ENCODE measurements around the gene KISS1. TPM values are rescaled to one million over a fixed set of nuclear protein-coding genes. Genes with fewer than 3 reads are reported as not detected.

The KISS1 gene
- total RNA-seq, 1 donor from 2014 or later: 0.60 TPM

GRCh38 chr1:204152310-204153044, 43.8 kb downstream of the KISS1 start:
- H3K4me3 Mint-ChIP-seq: peak overlapping the region; percentile 69
- H3K9me3 Mint-ChIP-seq: no peaks in the 10 kb centered on the region
- H3K27ac Mint-ChIP-seq: no peak overlapping the region
- H3K36me3 Mint-ChIP-seq: no peaks in the 10 kb centered on the region
- no peak for TF ChIP-seq CTCF (IDR thresholded peaks at IDR 0.05; ENCODE audit: unreplicated experiment)
- peaks cover 4% of the 10 kb centered on the region for H3K4me1 Mint-ChIP-seq
- peaks cover 9% of the 10 kb centered on the region for H3K27me3 Mint-ChIP-seq (ENCODE audit: low read depth)
- DNase-seq (ENCODE audit: low spot score in 2 of 2, unreplicated experiment in 2 of 2): no peak

GRCh38 chr1:204151552-204152309, 44.6 kb downstream of the KISS1 start, which contains the start of gene ETNK2:
TSS of gene ETNK2 (minus strand) at chr1:204152044. CDS start at chr1:204151852, 192 bp downstream.
- no peak within 1 kb of the TSS for H3K27ac Mint-ChIP-seq
- no peaks in the 10 kb centered on the region for H3K36me3 Mint-ChIP-seq
- no peak for TF ChIP-seq CTCF (IDR thresholded peaks at IDR 0.05; ENCODE audit: unreplicated experiment)
- peak within 1 kb of the TSS; percentile 69 for H3K4me3 Mint-ChIP-seq
- DNase-seq (ENCODE audit: low spot score in 2 of 2, unreplicated experiment in 2 of 2): peak; percentile 50 to 76
- peaks cover 4% of the 10 kb centered on the region for H3K27me3 Mint-ChIP-seq (ENCODE audit: low read depth)
- H3K4me1 Mint-ChIP-seq: peaks cover 4% of the 10 kb centered on the region
- H3K9me3 Mint-ChIP-seq: no peaks in the 10 kb centered on the region

GRCh38 chr1:204150702-204151551, 45.4 kb downstream of the KISS1 start:
- no peak for TF ChIP-seq CTCF (IDR thresholded peaks at IDR 0.05; ENCODE audit: unreplicated experiment)
- peaks cover 4% of the 10 kb centered on the region for H3K4me1 Mint-ChIP-seq
- no peaks in the 10 kb centered on the region for H3K36me3 Mint-ChIP-seq
- DNase-seq (ENCODE audit: low spot score in 2 of 2, unreplicated experiment in 2 of 2): no peak
- no peaks in the 10 kb centered on the region for H3K9me3 Mint-ChIP-seq
- peak overlapping the region; percentile 67 for H3K4me3 Mint-ChIP-seq
- no peak overlapping the region for H3K27ac Mint-ChIP-seq
- H3K27me3 Mint-ChIP-seq (ENCODE audit: low read depth): no peaks in the 10 kb centered on the region

- Mint-ChIP-seq H3K9me3 (no peaks in the 10 kb centered on the region), H3K27ac (no peak overlapping the region), H3K4me3 (peak overlapping the region; percentile 67), H3K27me3 (ENCODE audit: low read depth) (no peaks in the 10 kb centered on the region), H3K4me1 (peaks cover 4% of the 10 kb centered on the region), H3K36me3 (peaks cover 5% of the 10 kb centered on the region)
- DNase-seq (ENCODE audit: low spot score in 2 of 2, unreplicated experiment in 2 of 2): no peak
- no peak for TF ChIP-seq CTCF (IDR thresholded peaks at IDR 0.05; ENCODE audit: unreplicated experiment)
Measured at GRCh38 chr1:204149635-204150565, 46.4 kb downstream of the KISS1 start.

Measured in mesothelial cell of epicardium (in vitro differentiated cells).